Brain microvascular endothelial cell (primary cell): ENCODE data around the gene SCN9A.
"Not testable (repeated sequence)": the region's sequence is repeated elsewhere in the genome, so short reads cannot be mapped to it uniquely, and the experiment has no call there.

Experiments
- DNase-seq: peaks from one replicate; pipeline ENCODE4 v3.0.0-alpha.2; 2020
- H3K27ac ChIP-seq: fragments of 250-450 bp; sonication (Bioruptor Pico); 2 replicates; pipeline ENCODE4 v1.5.1; 2020; ENCODE audit warnings: mild to moderate bottlenecking, moderate library complexity
- H3K27me3 ChIP-seq: fragments of 250-450 bp; sonication (Bioruptor Pico); replicated peaks from 2 replicates; pipeline ENCODE4 v1.5.1; 2020; ENCODE audit warnings: mild to moderate bottlenecking
- H3K36me3 ChIP-seq: fragments of 250-450 bp; sonication (Bioruptor Pico); replicated peaks from 2 replicates; pipeline ENCODE4 v1.5.1; 2020; ENCODE audit warnings: mild to moderate bottlenecking
- H3K4me3 ChIP-seq: 2 replicates; pipeline ENCODE4 v1.5.1; 2011; ENCODE audit warnings: low read depth, mild to moderate bottlenecking, control low read depth, low read length, moderate library complexity
- in situ Hi-C: cut with HindIII; loops from 2 replicates; pipeline ENCODE4 v1.10.0; 2017; ENCODE audit warnings: low sequenced_read_pairs, low pct_ligation_motif_present
- TF ChIP-seq, protein P1 (sequence below): IDR thresholded peaks from 2 replicates; pipeline ENCODE4 v1.5.1; 2011; ENCODE audit warnings: low read depth, mild to moderate bottlenecking, moderate library complexity, low read length, control low read depth, inconsistent platforms; ENCODE audit errors: missing control alignments

The SCN9A gene

DNA sequence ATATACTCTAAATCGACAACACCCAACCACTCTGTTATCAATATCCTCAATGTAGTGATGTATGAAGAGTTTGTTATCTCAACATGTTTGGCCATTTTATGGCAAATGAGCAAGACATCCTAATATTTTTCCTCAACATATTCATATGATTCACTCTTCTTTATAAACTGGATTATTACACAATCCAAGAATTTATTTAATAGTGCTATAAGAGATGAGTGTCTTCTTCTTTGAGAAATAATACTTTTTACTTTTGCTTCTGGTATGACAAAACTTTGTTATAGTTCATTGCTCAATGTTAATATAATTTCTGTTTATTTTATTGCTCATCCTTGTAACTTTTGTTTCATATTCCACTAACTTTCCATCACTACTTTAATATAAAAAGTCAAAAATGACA is 44.3 kb downstream of the SCN9A start:
- Histone ChIP-seq H3K4me3 (no peak overlapping the region), H3K27ac (no peak overlapping the region), H3K36me3 (no peaks in the 10 kb centered on the region), H3K27me3 (no peaks in the 10 kb centered on the region)
- TF ChIP-seq, protein P1, sequence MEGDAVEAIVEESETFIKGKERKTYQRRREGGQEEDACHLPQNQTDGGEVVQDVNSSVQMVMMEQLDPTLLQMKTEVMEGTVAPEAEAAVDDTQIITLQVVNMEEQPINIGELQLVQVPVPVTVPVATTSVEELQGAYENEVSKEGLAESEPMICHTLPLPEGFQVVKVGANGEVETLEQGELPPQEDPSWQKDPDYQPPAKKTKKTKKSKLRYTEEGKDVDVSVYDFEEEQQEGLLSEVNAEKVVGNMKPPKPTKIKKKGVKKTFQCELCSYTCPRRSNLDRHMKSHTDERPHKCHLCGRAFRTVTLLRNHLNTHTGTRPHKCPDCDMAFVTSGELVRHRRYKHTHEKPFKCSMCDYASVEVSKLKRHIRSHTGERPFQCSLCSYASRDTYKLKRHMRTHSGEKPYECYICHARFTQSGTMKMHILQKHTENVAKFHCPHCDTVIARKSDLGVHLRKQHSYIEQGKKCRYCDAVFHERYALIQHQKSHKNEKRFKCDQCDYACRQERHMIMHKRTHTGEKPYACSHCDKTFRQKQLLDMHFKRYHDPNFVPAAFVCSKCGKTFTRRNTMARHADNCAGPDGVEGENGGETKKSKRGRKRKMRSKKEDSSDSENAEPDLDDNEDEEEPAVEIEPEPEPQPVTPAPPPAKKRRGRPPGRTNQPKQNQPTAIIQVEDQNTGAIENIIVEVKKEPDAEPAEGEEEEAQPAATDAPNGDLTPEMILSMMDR: no peak
- DNase-seq: no peak
- in situ Hi-C loops: no loop called here

DNA sequence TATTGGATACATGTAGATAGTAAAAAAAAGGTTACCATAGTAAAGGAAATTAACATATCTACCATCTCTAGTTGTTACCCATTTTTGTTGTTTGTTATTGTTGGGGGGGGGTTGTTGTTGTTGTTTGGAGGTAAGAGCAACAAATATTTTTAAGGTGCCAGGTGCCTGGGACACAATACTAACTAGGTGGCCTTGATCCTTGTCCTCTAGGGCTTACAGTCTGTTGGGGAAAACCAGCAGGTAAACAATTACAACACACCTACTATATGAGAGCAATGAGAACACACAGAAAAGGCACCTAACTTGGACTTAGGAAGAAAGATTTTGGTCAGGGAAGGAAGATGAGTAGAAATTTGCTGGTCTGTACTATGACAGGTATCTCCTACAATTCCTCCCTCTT is 46.3 kb downstream of the SCN9A start:
- in situ Hi-C loops: no loop called here

DNA sequence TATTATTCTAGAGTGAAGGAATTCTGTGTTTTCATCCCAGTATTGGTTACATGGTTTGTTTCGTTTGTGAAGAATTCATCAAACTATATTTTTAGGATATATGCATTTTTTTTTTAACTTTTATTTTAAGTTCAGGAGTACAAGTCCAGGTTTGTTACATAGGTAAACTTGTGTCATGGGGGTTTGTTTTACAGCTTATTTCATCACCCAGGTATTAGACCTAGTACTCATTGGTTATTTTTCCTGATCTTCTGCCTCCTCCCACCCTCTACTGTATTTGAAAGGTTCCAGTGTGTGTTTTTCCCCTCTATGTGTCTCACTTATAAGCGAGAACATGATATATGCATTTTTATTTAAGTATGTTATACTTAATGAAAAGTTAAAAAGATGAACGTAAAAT is 47.6 kb downstream of the SCN9A start:
- TF ChIP-seq, protein P1: no peak
- Histone ChIP-seq H3K4me3 (no peak overlapping the region), H3K36me3 (no peaks in the 10 kb centered on the region), H3K27me3 (no peaks in the 10 kb centered on the region), H3K27ac (no peak overlapping the region)
- in situ Hi-C loops: no loop called here
- DNase-seq: no peak

More for the DNA sequence above, 46.3 kb downstream of the SCN9A start:
- Histone ChIP-seq H3K4me3 (no peak overlapping the region), H3K27ac (no peak overlapping the region), H3K36me3 (no peaks in the 10 kb centered on the region), H3K27me3 (no peaks in the 10 kb centered on the region)
- TF ChIP-seq, protein P1: no peak
- DNase-seq: no peak

DNA sequence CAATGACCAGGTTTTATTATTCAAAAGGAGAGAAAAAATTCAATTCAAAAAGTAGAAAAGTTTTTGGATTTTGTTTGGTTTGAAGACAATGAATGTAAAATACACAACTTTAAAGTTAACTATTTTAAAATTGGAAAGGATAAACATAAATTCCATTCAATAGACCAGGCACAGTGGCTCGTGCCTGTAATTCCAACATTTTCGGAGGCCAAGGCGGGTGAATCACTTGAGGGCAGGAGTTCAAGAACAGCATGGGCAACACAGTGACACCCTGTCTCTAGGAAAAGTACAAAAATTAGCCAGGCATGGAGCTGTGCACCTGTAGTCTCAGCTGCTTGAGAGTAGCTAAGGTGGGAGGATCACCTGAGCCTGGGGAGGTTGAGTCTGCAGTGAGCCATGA is 54.7 kb downstream of the SCN9A start:
- Histone ChIP-seq H3K27ac (no peak overlapping the region), H3K4me3 (no peak overlapping the region), H3K27me3 (no peaks in the 10 kb centered on the region), H3K36me3 (no peaks in the 10 kb centered on the region)
- peak; percentile 5 for DNase-seq
- TF ChIP-seq, protein P1: no peak
- in situ Hi-C loops: no loop called here

DNA sequence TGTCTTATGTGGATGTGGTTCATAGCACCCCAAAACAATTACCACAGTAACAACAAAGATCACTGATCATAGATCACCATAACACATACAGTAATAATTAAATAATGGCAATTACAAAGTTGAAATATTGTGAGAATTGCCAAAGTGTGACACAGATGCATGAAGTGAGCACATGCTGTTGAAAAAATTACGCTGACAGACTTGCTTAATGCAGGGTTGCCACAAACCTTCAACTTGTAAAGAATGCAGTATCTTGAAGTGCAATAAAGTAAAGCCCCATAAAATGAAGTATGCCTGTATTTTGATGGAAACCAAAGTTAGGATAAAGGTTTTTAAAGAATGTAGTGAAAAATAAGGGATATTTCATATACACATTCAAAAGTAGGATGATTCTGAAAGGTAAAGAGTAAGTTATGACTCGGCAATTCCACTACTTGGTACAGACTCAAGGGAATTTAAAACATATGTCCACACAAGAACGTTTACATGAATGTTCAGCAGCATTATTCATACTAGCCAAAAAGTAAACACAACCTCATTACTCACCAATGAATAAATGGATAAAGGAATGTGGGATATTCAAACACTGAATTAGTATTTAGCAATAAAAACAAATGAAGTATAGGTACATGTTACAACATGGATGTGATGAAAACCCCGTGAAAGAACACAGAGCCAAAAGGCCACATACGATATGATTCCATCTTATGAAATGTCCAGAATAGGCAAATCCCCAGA is 61.6 kb downstream of the SCN9A start:
- Histone ChIP-seq H3K27me3 (no peaks in the 10 kb centered on the region), H3K36me3 (no peaks in the 10 kb centered on the region), H3K27ac (no peak overlapping the region), H3K4me3 (no peak overlapping the region)
- TF ChIP-seq, protein P1: no peak
- DNase-seq: peak; percentile 0
- in situ Hi-C loops: no loop called here

DNA sequence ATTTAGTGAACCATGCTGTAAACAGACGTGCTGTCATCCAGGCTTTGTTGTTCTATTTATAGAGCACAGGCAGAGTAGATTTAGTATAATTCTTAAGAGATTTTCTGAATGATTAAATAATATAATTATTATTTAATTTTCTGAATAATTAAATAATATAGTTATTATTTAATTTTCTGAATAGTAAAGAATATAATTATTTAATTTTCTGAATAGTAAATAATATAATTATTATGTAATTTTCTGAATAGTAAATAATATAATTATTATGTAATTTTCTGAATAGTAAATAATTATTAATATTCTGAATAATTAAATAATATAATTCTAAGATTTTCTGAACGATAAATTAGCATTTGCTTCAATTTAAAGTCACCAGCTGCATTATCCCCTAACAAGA is 62.9 kb downstream of the SCN9A start:
- H3K36me3 ChIP-seq, H3K4me3 ChIP-seq, DNase-seq, H3K27ac ChIP-seq, in situ Hi-C loops, H3K27me3 ChIP-seq: not testable (repeated sequence)
